Inflammatory macrophage treated with lipopolysaccharide for 1 hour (primary cell): Measurements from ENCODE around the gene MMP14.

ENCODE experiments used
- DNase-seq, 2 donors: peaks; one replicate each; pipeline ENCODE4 v3.0.0-alpha.2; 2020 to 2022

MMP14 gene

GRCh38 chr14:22885975-22886374 lies 49.6 kb downstream of the MMP14 start:
- no peak for DNase-seq

- peak; percentile 23 for DNase-seq
Measured at GRCh38 chr14:22886500-22887259, 50.3 kb downstream of the MMP14 start.

- peak in 1 of 2 donors; percentile 12 for DNase-seq
Measured at GRCh38 chr14:22887260-22887989, 51.0 kb downstream of the MMP14 start.

GRCh38 chr14:22887990-22888378 lies 51.6 kb downstream of the MMP14 start:
- no peak for DNase-seq

GRCh38 chr14:22888662-22889061 lies 52.3 kb downstream of the MMP14 start:
- no peak for DNase-seq

GRCh38 chr14:22890416-22890815 lies 54.0 kb downstream of the MMP14 start:
- DNase-seq: no peak

GRCh38 chr14:22892488-22892887 lies 56.1 kb downstream of the MMP14 start:
- no peak for DNase-seq

GRCh38 chr14:22893706-22894105 lies 57.3 kb downstream of the MMP14 start:
- DNase-seq: no peak

GRCh38 chr14:22895402-22895801 lies 59.0 kb downstream of the MMP14 start:
- no peak for DNase-seq

- DNase-seq: no peak
Measured at GRCh38 chr14:22896356-22896755, 60.0 kb downstream of the MMP14 start.

GRCh38 chr14:22896760-22897159 lies 60.4 kb downstream of the MMP14 start:
- no peak for DNase-seq

GRCh38 chr14:22897357-22897756 lies 61.0 kb downstream of the MMP14 start:
- DNase-seq: no peak
